NCI-H526 treated with DMSO at 0.1 percent for 48 hours (cell line): Measurements from ENCODE around the gene CYP51A1.
"Not testable (repeated sequence)": the region's sequence is repeated elsewhere in the genome, so short reads cannot be mapped to it uniquely, and the experiment has no call there.

Experiments
- DNase-seq: peaks from one replicate; lab custom pipeline; 2025; lab: John Stamatoyannopoulos, UW

Gene CYP51A1

DNA sequence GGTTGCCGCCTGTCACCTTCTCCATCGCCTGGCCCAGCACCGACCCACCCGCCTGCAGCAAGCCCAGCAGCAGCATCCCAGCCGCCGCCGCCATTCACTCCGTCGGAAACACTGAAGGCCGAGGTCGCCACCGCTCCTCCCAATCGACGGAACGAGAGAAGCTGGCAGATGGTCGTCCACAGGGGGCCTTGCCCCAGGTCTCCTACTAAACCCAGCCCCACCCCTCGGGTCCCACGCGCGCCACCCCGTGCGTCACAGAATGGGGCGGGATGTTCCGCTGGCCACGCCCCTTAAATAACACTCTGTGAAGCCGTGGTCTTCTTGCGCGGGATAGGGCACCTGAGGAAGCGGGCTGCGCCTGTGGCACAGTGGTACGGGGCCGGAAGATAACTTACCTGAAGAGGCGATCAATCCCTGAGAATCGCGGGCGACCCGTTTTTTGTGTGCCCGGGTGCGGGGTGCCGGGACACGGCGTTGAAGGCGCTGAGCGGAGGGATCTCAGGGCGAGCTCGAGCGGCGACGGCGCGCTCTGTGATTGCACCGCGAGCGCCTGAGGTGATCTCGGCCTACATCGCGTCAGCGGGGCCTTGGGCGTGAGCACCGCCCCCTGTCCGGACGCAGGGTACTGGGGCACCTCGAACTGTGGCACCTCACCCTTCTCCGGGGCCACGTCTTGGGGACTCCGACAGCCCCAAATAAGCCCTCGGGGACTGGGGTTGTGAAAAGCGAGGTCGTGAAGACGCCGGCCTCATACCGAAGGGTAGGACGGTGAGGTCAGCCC, at the start of gene CYP51A1:
Gene CYP51A1, minus strand, starts transcription at position 207 of the 781 bp plus-strand sequence. Its CDS starts 113 bp downstream, at position 94.
- DNase-seq, result peak; percentile 94

DNA sequence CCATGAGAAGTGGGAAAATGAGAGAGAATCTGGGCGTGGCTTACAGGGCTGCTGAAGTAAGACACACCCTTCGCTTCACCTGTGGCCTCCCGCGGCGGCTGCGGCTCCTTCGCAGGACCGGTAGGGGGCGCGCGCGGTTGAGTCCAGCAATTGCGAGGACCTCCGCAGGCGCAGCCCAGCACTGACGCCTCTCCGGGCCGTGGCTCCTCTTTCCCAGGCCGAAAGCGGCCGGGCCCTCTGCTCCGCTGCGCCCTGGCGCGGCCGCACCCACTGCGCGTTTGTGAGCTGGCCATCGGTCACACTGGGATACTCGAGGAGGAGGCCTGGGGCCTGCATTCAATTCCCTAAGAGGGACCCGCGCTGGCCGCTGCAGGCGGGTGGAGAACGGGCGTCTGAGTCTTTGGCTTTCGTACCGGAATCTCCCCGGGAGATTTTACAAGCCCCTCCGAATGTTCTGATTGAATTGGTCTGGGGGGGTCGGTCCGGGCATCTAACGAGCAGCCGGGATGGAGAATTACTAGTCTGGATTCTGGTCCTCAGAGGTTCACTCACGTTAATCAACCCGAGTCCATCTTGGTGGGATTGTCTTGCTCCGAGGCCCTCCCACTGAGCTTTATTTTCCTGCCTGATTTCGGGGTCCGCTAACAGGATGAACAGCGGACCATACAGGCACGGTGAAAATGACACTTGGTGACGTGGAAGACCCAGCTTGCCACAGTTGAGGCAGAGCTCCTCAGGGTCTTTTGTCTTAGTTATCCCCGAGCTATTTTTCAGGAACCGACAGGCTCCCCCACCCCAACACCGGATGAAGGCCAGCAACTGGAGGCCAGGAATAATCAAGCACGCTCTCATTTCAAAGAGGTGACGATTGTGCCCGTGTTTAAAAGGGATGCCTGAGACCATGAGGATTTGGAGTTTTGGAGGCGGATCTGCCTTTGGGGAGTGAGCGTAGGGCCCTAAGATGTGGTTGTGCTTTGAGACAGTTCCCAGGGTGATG, 44.9 kb upstream of the CYP51A1 start, which contains the start of gene LRRD1:
Gene LRRD1, minus strand, starts transcription at position 215 of the 997 bp plus-strand sequence. CDS start 13,940 bp downstream, outside the sequence.
- peak; percentile 33 for DNase-seq

DNA sequence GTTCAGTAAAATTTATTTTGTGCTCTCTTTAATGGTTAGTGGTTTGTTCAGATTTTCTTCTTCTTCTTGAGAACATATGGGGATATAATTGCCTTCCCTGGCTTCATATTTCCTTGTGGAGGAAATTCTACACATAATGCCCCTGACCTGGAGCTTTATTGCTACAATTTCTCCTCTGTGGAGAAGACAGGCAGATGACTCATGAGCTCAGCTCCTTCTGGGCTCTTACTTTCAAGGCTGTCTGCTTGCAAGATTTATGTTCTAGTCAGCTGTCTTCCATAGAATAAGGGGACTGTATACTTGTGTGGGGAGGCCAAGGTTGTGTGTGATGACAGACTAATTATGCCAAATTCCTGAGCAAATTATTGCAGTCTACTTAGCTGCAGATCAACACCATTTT, 43.1 kb upstream of the CYP51A1 start:
- DNase-seq, result no peak

DNA sequence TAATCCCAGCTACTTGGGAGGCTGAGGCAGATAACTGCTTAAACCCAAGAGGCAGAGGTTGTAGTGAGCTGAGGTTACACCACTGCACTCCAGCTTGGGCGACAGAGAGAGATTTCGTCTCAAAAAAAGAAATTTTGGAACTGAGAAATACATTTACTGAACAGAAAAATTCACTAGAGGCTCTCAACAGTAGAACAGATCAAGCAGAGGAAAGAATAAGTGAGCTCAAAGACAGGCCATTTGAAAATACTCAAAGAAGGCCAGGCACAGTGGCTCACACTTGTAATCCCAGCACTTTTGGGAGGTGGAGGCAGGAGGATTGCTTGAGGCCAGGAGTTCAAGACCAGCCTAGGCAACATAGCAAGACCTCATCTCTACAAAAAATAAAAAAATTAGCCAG, 35.3 kb upstream of the CYP51A1 start:
- not testable (repeated sequence) for DNase-seq

DNA sequence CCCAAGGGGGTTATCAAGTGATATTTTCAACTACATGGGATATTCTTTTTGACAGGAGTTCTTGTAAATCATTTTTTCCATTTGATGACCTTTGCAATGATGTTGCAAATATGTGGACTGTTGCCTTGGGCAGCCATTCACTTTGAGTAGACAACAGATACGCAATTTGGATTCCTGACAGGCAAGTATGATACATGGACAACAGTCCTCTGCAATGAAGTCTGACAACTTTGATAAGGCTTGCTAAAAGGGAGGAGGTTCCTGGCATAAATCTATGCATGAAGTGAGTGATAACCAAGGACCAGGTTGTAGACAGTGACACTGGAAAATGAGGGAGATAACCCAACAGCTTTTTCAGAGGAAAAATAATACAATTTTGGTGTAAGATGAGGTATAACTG, 27.0 kb upstream of the CYP51A1 start:
- no peak for DNase-seq

DNA sequence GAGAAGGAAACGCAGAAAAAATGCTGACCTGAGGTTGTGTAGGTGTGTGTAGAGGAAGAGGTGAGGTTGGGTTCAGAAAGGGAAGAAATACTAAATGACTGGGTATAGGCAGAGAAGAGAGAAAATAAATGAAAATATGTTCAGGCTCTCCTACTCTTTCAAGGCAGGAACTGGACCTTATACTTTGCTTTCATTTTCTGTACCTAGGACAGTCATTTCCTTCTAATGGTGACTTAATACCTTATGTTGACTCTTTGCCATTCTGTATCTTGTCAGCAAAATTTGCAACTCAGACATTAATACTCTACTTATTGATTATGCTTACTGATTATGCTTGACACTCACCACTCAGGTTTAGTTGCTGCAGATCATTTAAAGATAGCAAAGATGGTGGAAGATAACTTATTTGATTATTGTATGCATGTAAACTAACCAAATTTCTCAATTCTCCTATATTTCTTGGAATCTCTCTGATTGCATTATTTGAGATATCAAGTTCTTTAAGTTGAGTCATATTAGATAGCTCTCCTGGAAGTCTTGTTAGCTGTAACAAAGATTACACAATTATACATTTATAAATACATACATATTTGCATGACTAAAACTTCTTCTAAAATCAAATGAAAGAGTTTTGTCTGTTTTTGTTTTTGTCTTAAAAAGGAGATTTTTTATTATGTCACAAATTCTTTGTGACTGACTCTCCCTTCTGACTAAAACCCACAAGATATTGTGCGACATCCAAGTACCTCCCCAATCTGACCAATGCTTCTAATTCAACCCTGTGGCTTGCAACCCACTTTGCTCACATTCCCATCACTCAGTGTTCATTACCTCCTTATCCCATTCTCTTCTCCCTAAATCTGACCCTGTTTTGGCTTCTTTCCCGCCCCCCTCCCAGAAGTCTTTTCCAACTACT, 24.6 kb upstream of the CYP51A1 start:
- DNase-seq, result no peak

DNA sequence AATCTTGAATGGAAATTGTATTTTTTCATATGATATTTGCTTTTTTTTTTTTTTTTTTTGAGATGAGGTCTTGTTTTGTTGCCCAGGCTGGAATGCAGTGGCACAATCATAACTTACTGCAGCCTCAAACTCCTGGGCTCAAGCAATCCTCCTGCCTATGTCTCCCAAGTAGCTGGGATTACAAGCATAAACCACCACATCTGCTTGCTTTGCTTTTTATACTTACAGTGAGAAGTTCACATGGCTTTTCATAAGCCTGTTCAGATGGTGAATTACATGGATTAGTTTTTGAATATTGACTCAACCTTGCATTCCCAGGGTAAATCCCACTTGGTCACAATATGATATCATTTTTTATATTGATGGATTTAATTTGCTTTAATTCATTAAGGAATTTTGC, 22.7 kb upstream of the CYP51A1 start:
- DNase-seq, result no peak

DNA sequence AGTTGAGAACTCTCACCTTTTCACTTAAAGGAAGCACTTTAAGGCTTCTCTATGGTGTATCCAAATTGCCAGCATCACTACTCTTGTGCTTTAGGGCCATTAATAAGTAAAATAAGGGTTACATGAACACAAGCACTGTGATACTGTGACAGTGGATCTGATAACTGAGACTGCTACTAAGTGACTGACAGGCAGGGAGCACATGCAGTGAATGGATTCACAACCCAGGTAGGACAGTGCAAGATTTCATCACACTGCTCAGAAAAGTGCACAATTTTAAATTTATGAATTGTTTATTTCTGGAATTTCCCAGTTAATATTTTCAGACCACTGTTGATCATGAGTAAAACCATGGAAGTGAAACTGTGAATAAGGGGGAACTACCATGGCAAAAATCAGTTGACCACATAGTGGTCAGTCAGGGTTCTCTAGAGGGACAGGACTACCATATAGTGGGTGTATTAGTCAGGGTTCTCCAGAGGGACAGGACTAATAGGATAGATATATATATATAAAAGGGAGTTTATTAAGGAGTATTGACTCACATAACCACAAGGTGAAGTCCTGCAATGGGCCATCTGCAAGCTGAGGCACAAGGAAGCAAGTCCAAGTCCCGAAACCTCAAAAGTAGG, 20.9 kb upstream of the CYP51A1 start:
- no peak for DNase-seq

DNA sequence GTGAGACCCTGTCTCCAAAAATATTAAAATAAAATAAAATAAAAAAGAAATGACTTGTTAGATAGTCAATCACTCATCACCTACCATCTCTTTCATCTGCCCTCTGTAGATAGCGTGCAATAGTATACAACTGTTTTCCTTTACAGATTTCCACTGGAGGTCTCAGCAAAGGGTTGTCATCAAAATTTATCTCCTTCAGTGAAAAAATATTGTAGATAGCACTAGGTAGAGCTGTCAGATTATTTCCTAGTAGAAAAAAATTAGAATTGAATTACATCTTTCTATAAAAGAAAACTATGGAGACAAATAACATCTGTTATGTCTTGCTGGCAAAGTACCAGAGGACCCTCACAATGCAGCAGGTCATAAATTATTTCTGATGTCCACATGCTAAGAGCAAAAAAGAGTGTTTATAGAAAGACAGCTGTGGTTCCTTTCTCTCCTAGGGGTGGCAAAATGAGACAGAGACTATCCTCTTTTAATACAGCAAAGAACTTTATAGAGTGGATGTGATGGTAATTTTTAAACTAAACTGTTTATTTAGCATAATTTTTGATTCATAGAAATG, 16.3 kb upstream of the CYP51A1 start:
- no peak for DNase-seq

DNA sequence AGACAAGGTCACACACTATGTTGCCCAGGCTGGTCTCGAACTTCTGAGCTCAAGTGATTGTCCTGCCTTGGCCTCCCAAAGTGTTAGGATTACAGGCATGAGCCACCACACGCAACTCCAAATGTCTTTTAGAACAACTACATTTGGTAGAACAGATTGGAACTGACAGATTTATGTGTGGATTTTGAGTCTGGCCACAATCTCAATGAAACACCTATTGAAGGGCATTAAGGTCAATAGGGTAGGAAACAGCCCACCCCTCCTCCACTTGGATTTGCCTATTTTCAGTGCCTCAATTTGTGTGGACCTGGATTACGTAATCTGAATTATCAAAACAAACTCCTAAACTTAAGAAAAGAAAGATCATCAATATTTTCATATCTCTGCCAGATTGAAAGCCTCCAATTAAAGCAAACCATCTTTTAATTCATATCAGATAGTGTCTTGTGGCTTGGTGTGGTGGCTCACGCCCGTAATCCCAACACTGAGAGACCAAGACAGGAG, 15.5 kb upstream of the CYP51A1 start:
- no peak for DNase-seq

DNA sequence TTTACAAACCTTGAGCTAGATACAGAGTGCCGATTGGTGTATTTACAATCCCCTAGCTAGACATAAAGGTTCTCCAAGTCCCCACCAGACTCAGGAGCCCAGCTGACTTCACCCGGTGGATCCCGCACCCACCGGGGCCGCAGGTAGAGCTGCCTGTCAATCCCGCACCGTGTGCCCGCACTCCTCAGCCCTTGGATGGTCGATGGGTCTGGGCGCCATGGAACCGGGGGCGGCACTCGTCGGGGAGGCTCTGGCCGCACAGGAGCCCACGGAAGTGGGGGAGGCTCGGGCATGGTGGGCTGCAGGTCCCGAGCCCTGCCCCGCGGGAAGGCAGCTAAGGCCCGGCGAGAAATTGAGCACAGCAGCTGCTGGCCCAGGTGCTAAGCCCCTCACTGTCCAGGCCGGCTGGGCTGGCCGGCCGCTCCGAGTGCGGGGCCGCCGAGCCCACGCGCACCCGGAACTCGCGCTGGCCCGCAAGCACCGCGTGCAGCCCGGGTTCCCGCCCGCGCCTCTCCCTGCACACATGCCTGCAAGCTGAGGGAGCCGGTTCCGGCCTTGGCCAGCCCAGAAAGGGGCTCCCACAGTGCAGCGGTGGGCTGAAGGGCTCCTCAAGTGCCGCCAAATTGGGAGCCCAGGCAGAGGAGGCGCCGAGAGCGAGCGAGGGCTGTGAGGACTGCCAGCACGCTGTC, 9.1 kb upstream of the CYP51A1 start:
- not testable (repeated sequence) for DNase-seq

DNA sequence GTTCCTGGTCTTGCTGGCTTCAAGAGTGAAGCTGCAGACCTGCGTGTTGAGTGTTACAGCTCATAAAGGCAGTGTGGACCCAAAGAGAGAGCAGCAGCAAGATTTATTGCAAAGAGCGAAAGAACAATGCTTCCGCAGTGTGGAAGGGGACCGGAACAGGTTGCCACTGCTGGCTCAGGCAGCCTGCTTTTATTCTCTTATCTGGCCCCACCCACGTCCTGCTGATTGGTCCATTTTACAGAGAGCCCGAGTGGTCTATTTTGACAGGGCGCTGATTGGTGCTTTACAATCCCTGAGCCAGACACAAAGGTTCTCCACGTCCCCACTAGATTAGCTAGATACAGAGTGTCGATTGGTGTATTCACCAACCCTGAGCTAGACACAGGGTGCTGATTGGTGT, 8.5 kb upstream of the CYP51A1 start:
- DNase-seq, result not testable (repeated sequence)

DNA sequence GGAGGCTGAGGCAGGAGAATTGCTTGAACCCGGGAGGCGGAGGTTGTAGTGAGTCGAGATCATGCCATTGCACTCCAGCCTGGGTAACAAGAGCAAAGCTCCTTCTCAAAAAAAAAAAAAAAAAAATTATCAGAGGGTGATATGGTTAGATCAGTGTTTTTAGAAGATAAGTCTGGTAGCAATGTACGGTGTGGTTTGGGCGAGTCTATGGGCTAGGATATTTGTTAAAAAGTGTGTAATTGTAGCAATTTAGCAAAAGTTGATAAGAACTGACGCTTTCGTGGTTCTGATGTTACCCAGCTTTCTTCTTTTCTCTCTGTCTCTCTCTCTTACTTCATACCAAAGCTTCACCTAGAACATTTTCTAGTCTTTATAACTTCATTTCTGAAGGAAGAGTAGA, 6.9 kb upstream of the CYP51A1 start:
- no peak for DNase-seq

DNA sequence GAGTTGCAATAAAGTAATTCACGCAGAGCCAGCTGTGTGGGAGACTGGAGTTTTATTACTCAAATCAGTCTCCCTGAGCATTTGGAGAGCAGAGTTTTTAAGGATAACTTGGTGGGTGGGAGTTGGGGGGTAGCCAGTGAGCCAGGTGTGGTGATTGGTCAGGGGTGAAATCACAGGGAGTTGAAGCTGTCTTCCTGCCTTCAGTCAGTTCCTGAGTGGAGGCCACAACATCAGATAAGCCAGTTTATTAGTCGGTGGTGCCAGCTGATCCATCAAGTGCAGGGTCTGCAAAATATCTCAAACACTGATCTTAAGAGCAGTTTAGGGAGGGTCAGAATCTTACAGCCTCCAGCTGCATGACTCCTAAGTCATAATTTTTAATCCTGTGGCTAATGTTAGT, 3.3 kb upstream of the CYP51A1 start:
- no peak for DNase-seq

DNA sequence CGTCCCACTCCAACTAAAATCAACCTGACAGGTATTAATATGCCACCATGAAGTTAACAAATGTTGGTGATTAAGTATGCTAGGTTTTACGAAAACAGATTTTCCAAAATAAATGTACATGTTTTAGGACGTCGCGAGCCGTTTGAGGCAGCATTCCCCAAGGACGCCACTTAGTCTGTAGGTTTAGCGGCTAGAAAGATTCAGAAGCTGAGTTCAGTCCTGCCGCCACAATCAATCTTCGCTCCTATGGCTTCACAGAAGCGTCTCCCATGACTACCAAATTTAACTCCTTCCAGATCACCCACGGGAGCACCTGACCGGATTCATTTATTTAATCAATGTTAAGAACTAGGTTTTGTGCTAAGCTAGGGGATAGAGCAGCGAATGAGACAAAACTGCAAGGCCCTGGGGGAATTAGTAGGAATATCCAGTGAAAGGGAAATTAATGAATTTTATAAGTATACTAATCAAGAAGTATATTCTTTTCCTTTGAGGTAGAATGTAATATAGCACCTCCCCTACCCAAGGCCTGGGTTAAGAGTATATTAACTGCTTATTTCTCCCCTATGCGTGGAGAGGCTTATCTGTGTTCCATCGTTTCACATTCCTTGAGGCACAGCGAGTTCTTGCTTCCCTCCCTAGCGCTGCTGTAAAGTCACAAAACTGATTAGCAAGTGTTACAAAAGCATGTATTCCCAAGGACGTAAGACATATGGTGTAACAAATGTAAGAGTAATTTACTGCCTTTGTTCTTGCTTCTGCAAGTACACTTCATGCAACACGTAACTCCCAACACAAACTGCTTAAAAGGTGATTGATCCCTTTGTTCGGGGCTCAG, 994 bp upstream of the CYP51A1 start:
- DNase-seq, result peak; percentile 67

DNA sequence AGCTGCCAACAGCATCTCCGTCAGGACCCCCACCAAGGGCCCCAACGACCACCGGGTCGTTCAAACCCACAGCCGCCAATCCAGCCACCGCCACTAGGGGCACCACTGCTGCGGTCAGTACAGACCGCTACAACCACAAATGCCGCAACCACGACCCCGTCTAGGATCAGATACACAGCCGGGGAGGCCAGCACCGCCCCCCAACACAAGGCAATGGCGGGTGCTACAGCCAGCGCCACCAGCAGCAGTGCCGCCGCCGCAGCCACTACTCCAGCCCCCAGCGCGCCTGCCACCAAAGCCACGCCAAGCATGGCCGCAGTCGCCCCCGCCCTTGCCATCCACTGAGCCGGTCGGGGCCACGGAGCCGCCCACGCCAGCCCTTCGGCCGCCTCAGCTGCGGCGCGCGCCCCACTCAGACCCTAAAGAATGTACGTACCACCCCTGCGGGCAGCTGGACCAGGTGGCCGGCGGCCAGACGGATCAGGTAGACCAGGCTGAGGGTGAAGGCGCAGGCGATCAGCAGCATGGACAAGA, 473 bp downstream of the CYP51A1 start:
- peak; percentile 86 for DNase-seq

DNA sequence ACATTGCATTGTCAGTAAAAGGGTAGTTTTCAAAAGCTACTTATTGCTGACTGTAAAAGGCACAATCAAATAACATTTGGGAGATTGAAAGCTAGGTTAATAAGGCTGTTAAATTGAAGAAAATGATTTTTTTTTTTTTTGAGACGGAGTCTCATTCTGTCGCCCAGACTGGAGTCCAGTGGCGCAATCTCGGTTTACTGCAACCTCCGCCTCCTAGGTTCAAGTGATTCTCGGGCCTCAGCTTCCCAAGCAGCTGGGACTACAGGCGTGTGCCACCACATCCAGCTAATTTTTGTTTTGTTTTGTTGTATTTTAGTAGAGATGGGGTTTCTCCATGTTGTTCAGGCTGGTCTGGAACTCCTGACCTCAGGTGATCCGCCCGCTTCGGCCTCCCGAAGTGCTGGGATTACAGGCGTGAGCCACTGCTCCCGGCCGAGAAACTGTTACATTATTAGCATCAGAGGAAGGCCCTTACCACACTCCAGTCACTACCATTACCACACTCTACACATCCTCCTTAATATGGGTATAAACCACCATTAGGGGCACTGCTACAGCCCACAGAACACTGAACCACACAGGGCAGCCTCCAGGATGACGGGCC, 1.0 kb downstream of the CYP51A1 start:
- DNase-seq, result peak; percentile 86

DNA sequence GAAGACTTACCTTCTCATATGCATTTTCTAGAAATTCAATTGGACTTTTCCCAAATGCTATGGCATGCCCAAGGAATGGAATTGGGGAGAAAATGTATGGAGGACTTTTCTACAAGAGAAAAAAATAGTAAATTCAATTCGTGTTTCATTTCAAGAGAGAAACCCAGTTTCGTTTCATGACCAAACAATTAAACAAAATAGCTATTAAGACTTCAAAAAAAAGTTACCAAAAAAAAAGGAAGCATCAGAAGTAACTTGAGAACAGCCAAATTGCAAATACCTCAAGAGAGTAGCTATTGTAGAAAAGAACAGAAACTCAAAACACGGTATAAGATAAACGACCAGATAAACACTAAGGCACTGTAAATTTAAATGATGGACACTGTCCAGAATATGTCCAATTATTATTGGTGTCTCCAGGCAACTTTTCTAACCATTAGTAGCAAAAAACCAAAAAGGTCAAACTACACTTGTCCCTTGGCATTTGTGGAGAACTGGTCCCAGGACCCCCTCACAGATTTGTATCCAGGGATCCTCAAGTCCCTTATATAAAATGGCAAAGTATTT, 2.4 kb downstream of the CYP51A1 start:
- DNase-seq, result no peak
